Neural progenitor cell (in vitro differentiated cells): Measurements from ENCODE around the gene SPATA16. TPM values are rescaled to one million over a fixed set of nuclear protein-coding genes. Genes with fewer than 3 reads are reported as not detected.

Experiments used
- DNase-seq: peaks from one replicate; pipeline ENCODE4 v3.0.0-alpha.2; 2016; ENCODE audit warnings: low spot score
- H2AFZ ChIP-seq: fragments of 200-600 bp; sonication (generic); replicated peaks from 2 replicates; pipeline ENCODE4 v1.6.1; 2016; ENCODE audit warnings: antibody characterized with exemption
- H3F3A ChIP-seq: fragments of 200-600 bp; sonication (generic); 2 replicates; pipeline ENCODE4 v1.6.1; 2016; ENCODE audit warnings: antibody characterized with exemption, low read depth
- H3K27ac ChIP-seq: fragments of 200-600 bp; sonication (generic); 2 replicates; pipeline ENCODE4 v1.5.1; 2016; ENCODE audit warnings: mild to moderate bottlenecking
- H3K27me3 ChIP-seq: fragments of 200-600 bp; sonication (generic); 2 replicates; pipeline ENCODE4 v1.6.1; 2016; ENCODE audit warnings: mild to moderate bottlenecking, moderate library complexity
- H3K36me3 ChIP-seq: fragments of 200-600 bp; sonication (generic); 2 replicates; pipeline ENCODE4 v1.5.1; 2016
- H3K4me1 ChIP-seq: fragments of 200-600 bp; sonication (generic); 2 replicates; pipeline ENCODE4 v1.6.1; 2016; ENCODE audit warnings: mixed run types
- H3K4me2 ChIP-seq: fragments of 200-600 bp; sonication (generic); 2 replicates; pipeline ENCODE4 v1.6.1; 2016
- H3K4me3 ChIP-seq: fragments of 200-600 bp; sonication (generic); 2 replicates; pipeline ENCODE4 v1.5.1; 2016
- H3K79me2 ChIP-seq: fragments of 200-600 bp; sonication (generic); 2 replicates; pipeline ENCODE4 v1.6.1; 2016; ENCODE audit warnings: low read depth
- H3K9ac ChIP-seq: fragments of 200-600 bp; sonication (generic); 2 replicates; pipeline ENCODE4 v1.6.1; 2016
- H3K9me3 ChIP-seq: fragments of 200-600 bp; sonication (generic); 2 replicates; pipeline ENCODE4 v1.5.1; 2016; ENCODE audit warnings: low read depth
- H4K20me1 ChIP-seq: fragments of 200-600 bp; sonication (generic); 2 replicates; pipeline ENCODE4 v1.6.1; 2016; ENCODE audit warnings: low read depth
- H3K27ac Mint-ChIP-seq: 3 replicates; pipeline ENCODE4 v1.8.0; 2021; ENCODE audit warnings: mixed read lengths
- H3K27me3 Mint-ChIP-seq: 2 replicates; pipeline ENCODE4 v1.8.0; 2022; ENCODE audit warnings: low read depth, mild to moderate bottlenecking, inconsistent platforms, moderate library complexity, mixed read lengths; ENCODE audit not compliant: insufficient read depth
- H3K36me3 Mint-ChIP-seq: 3 replicates; pipeline ENCODE4 v1.8.0; 2021; ENCODE audit warnings: mixed read lengths
- H3K4me1 Mint-ChIP-seq: 3 replicates; pipeline ENCODE4 v1.8.0; 2021; ENCODE audit warnings: mixed read lengths
- H3K4me3 Mint-ChIP-seq: 3 replicates; pipeline ENCODE4 v1.8.0; 2021; ENCODE audit warnings: mild to moderate bottlenecking, moderate library complexity, mixed read lengths
- H3K9me3 Mint-ChIP-seq: 3 replicates; pipeline ENCODE4 v1.8.0; 2020; ENCODE audit warnings: mixed read lengths
- CTCF ChIP-seq: fragments of 200-600 bp; sonication (generic); IDR thresholded peaks from 2 replicates; pipeline ENCODE4 v1.5.1; 2017; ENCODE audit warnings: antibody characterized with exemption, mild to moderate bottlenecking
- EZH2 ChIP-seq: fragments of 200-600 bp; sonication (generic); IDR thresholded peaks from 2 replicates; pipeline ENCODE4 v1.6.1; 2017; ENCODE audit warnings: antibody characterized with exemption, mild to moderate bottlenecking, moderate library complexity
- EZH2phosphoT487 ChIP-seq: fragments of 200-600 bp; sonication (generic); IDR thresholded peaks from 2 replicates; pipeline ENCODE4 v1.6.1; 2017; ENCODE audit warnings: antibody characterized with exemption
- total RNA-seq: library from RNA; depleted of rRNA; stranded (reverse); fragments of >200 nt; gene quantifications from 2 replicates; pipeline ENCODE4 v1.2.3, GENCODE V29; 2015; ENCODE audit warnings: low replicate concordance

Gene SPATA16
- total RNA-seq, 1 donor from 2014 or later: not detected

- TF ChIP-seq EZH2phosphoT487: no peak
- TF ChIP-seq CTCF: no peak
- TF ChIP-seq EZH2: no peak
- H3K27ac ChIP-seq: no peak overlapping the region
- H2AFZ ChIP-seq: no peak overlapping the region
- no peaks in the 10 kb centered on the region for H3K36me3 ChIP-seq
- H3F3A ChIP-seq: no peaks in the 10 kb centered on the region
- H3K27me3 ChIP-seq: no peaks in the 10 kb centered on the region
- H3K36me3 Mint-ChIP-seq: no peaks in the 10 kb centered on the region
- H3K4me2 ChIP-seq: no peak overlapping the region
- H3K4me3 ChIP-seq: no peak overlapping the region
- H3K4me3 Mint-ChIP-seq: no peak overlapping the region
- no peak overlapping the region for H3K27ac Mint-ChIP-seq
- H3K27me3 Mint-ChIP-seq: no peaks in the 10 kb centered on the region
- no peaks in the 10 kb centered on the region for H3K4me1 ChIP-seq
- no peaks in the 10 kb centered on the region for H3K4me1 Mint-ChIP-seq
- no peaks in the 10 kb centered on the region for H3K9me3 ChIP-seq
- H3K9me3 Mint-ChIP-seq: no peaks in the 10 kb centered on the region
- H3K79me2 ChIP-seq: no peaks in the 10 kb centered on the region
- no peak overlapping the region for H3K9ac ChIP-seq
- no peak for DNase-seq
- no peaks in the 10 kb centered on the region for H4K20me1 ChIP-seq
These were observed 160.2 kb downstream of the SPATA16 start for GRCh38 chr3:172980849-172981248.

GRCh38 chr3:172977696-172978095 lies 163.3 kb downstream of the SPATA16 start:
- Mint-ChIP-seq H3K27me3 (no peaks in the 10 kb centered on the region), H3K4me3 (no peak overlapping the region), H3K9me3 (no peaks in the 10 kb centered on the region), H3K4me1 (no peaks in the 10 kb centered on the region), H3K36me3 (no peaks in the 10 kb centered on the region), H3K27ac (no peak overlapping the region)
- Histone ChIP-seq H3K27me3 (no peaks in the 10 kb centered on the region), H3K9ac (no peak overlapping the region), H3K4me3 (no peak overlapping the region), H3K27ac (no peak overlapping the region), H3K4me1 (no peaks in the 10 kb centered on the region), H3K36me3 (no peaks in the 10 kb centered on the region), H3F3A (no peaks in the 10 kb centered on the region), H3K4me2 (no peak overlapping the region), H3K9me3 (no peaks in the 10 kb centered on the region), H2AFZ (no peak overlapping the region), H3K79me2 (no peaks in the 10 kb centered on the region), H4K20me1 (no peaks in the 10 kb centered on the region)
- TF ChIP-seq EZH2 (no peak), CTCF (no peak), EZH2phosphoT487 (no peak)
- no peak for DNase-seq

- Histone ChIP-seq H4K20me1 (no peaks in the 10 kb centered on the region), H3K4me1 (peaks cover 7% of the 10 kb centered on the region), H3K4me3 (no peak overlapping the region), H3F3A (no peaks in the 10 kb centered on the region), H3K27ac (no peak overlapping the region), H3K4me2 (no peak overlapping the region), H3K36me3 (no peaks in the 10 kb centered on the region), H3K27me3 (no peaks in the 10 kb centered on the region), H2AFZ (no peak overlapping the region), H3K79me2 (no peaks in the 10 kb centered on the region), H3K9me3 (no peaks in the 10 kb centered on the region), H3K9ac (no peak overlapping the region)
- no peak for DNase-seq
- TF ChIP-seq EZH2phosphoT487 (no peak), CTCF (no peak), EZH2 (no peak)
- Mint-ChIP-seq H3K4me3 (no peak overlapping the region), H3K36me3 (no peaks in the 10 kb centered on the region), H3K27ac (no peak overlapping the region), H3K9me3 (no peaks in the 10 kb centered on the region), H3K27me3 (no peaks in the 10 kb centered on the region), H3K4me1 (no peaks in the 10 kb centered on the region)
These were observed 166.1 kb downstream of the SPATA16 start for GRCh38 chr3:172974969-172975368.

- no peak overlapping the region for H3K4me2 ChIP-seq
- no peaks in the 10 kb centered on the region for H3K79me2 ChIP-seq
- H3K27ac ChIP-seq: no peak overlapping the region
- no peak overlapping the region for H3K9ac ChIP-seq
- no peaks in the 10 kb centered on the region for H3K9me3 Mint-ChIP-seq
- TF ChIP-seq CTCF: no peak
- TF ChIP-seq EZH2phosphoT487: no peak
- no peak for TF ChIP-seq EZH2
- H3K27ac Mint-ChIP-seq: no peak overlapping the region
- H3K27me3 ChIP-seq: no peaks in the 10 kb centered on the region
- DNase-seq: no peak
- no peaks in the 10 kb centered on the region for H3F3A ChIP-seq
- H4K20me1 ChIP-seq: no peaks in the 10 kb centered on the region
- H3K4me3 ChIP-seq: no peak overlapping the region
- H2AFZ ChIP-seq: no peak overlapping the region
- H3K36me3 ChIP-seq: no peaks in the 10 kb centered on the region
- H3K4me3 Mint-ChIP-seq: no peak overlapping the region
- H3K36me3 Mint-ChIP-seq: no peaks in the 10 kb centered on the region
- no peaks in the 10 kb centered on the region for H3K27me3 Mint-ChIP-seq
- no peaks in the 10 kb centered on the region for H3K9me3 ChIP-seq
- H3K4me1 ChIP-seq: peaks cover 7% of the 10 kb centered on the region
- no peaks in the 10 kb centered on the region for H3K4me1 Mint-ChIP-seq
These were observed 167.2 kb downstream of the SPATA16 start for GRCh38 chr3:172973799-172974198.
